Hematopoietic multipotent progenitor cell treated with erythropoietin and hydrocortisone succinate and interleukin-3 and kit ligand, for 4 days (in vitro differentiated cells): Measurements from ENCODE around the gene SLC30A1.

Experiments
- DNase-seq: peaks from one replicate; pipeline ENCODE4 v3.0.0-alpha.2; 2015

The SLC30A1 gene

GRCh38 chr1:211607754-211608473, 29.0 kb upstream of the SLC30A1 start:
- DNase-seq, result no peak

- DNase-seq, result peak; percentile 89
These were observed 28.2 kb upstream of the SLC30A1 start for GRCh38 chr1:211606914-211607753.

GRCh38 chr1:211606332-211606913, 27.5 kb upstream of the SLC30A1 start:
- peak; percentile 32 for DNase-seq

GRCh38 chr1:211605603-211606331, 26.8 kb upstream of the SLC30A1 start:
- DNase-seq, result no peak

GRCh38 chr1:211605034-211605433, 26.1 kb upstream of the SLC30A1 start:
- DNase-seq, result no peak

- no peak for DNase-seq
These were observed 25.6 kb upstream of the SLC30A1 start for GRCh38 chr1:211604548-211604947.

- no peak for DNase-seq
These were observed 24.8 kb upstream of the SLC30A1 start for GRCh38 chr1:211603713-211604112.

GRCh38 chr1:211603191-211603701, 24.3 kb upstream of the SLC30A1 start:
- no peak for DNase-seq

- DNase-seq, result no peak
These were observed 23.2 kb upstream of the SLC30A1 start for GRCh38 chr1:211601982-211602670.

- no peak for DNase-seq
These were observed 22.2 kb upstream of the SLC30A1 start for GRCh38 chr1:211601159-211601558.

GRCh38 chr1:211599250-211599649, 20.3 kb upstream of the SLC30A1 start:
- DNase-seq, result no peak

GRCh38 chr1:211598514-211598913, 19.6 kb upstream of the SLC30A1 start:
- no peak for DNase-seq

- DNase-seq, result no peak
These were observed 17.6 kb upstream of the SLC30A1 start for GRCh38 chr1:211596418-211597181.

- no peak for DNase-seq
These were observed 16.5 kb upstream of the SLC30A1 start for GRCh38 chr1:211595419-211595818.

- no peak for DNase-seq
These were observed 13.1 kb upstream of the SLC30A1 start for GRCh38 chr1:211591980-211592493.

- peak; percentile 89 for DNase-seq
These were observed 11.1 kb upstream of the SLC30A1 start for GRCh38 chr1:211589782-211590721.

GRCh38 chr1:211588711-211589110, 9.8 kb upstream of the SLC30A1 start:
- no peak for DNase-seq

- no peak for DNase-seq
These were observed 8.2 kb upstream of the SLC30A1 start for GRCh38 chr1:211587123-211587522.

GRCh38 chr1:211586538-211586937, 7.6 kb upstream of the SLC30A1 start:
- DNase-seq, result no peak
